GM18951 (cell line): ENCODE data around the gene PRKCB.

Source experiments
- POLR2A ChIP-seq: IDR thresholded peaks from 4 replicates; pipeline ENCODE4 v1.6.1; 2011; ENCODE audit warnings: mild to moderate bottlenecking; ENCODE audit not compliant: insufficient read length, insufficient read depth; ENCODE audit errors: extremely low read depth
- in situ Hi-C: fragments of 300-500 bp; cut with MboI; formaldehyde crosslinking; loops from one replicate; pipeline ENCODE4 v1.12.0; 2022; ENCODE audit warnings: low sequenced_read_pairs, mixed read lengths, inconsistent platforms; ENCODE audit not compliant: unreplicated experiment

The PRKCB gene

GRCh38 chr16:24022797-24023196 lies 187.0 kb downstream of the PRKCB start:
- in situ Hi-C loops: no loop called here

GRCh38 chr16:24023621-24024020 lies 187.8 kb downstream of the PRKCB start:
- no peak for TF ChIP-seq POLR2A
- in situ Hi-C loops: no loop called here

More at GRCh38 chr16:24022797-24023196, 187.0 kb downstream of the PRKCB start:
- no peak for TF ChIP-seq POLR2A

GRCh38 chr16:24024971-24025370 lies 189.2 kb downstream of the PRKCB start:
- TF ChIP-seq POLR2A: no peak
- in situ Hi-C loops: loop anchor here (5.0 kb wide), 1 partner anchor 218 kb away; no protein-coding TSS in a partner anchor

- in situ Hi-C loops: loop anchor here (5.0 kb wide), 1 partner anchor 220 kb away; no protein-coding TSS in a partner anchor
- no peak for TF ChIP-seq POLR2A
Observed at GRCh38 chr16:24027466-24027865, 191.7 kb downstream of the PRKCB start.

DNA sequence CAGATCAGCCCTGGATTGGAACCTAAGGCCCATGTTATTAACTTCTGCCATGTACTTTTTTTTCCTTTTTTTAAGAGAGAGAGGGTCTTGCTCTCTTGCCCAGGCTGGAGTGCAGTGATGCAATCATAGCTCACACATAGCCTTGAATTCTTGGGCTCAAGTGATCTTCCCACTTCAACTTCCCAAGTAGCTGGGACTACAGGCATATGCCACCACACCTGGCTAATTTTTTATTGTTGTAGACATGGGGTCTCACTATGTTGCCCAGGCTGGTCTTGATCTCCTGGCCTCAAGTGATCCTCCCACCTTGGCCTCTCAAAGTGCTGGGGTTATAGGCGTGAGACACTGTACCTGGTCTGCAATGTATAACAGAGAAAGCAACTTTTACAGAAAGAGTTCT lies 194.1 kb downstream of the PRKCB start:
- in situ Hi-C loops: loop anchor here (5.0 kb wide), 1 partner anchor 223 kb away; no protein-coding TSS in a partner anchor

DNA sequence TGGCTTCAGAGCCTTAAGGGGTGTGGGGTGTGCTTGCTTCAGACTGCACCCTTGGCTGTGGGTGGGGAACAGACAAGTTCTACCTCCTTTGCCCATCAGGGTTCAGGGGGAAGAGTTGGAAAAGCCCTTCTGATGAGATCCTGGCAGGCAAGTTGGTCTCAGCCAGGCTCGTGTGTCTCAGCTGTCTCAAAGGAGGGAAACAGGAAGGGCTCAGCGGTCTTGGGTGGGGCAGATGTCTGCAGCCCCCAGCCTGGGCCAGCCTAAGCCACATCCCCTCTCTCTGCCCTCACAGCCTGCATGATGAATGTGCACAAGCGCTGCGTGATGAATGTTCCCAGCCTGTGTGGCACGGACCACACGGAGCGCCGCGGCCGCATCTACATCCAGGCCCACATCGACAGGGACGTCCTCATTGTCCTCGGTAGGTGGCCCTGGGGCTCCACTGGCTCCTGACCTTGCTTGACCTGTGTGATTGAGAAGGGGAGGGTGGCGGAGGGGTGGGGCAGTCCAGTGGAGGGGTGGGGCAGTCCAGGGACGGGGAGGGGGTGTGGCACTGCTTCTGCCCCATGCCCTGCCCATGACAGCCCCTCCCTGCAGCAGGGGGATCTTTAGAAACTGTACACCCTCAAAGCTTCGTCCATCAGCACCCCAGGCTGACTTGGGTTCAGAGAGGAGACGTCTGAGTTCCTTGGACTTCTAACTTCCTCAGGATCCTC lies 199.5 kb downstream of the PRKCB start:
- in situ Hi-C loops: no loop called here
- no peak for TF ChIP-seq POLR2A

- no peak for TF ChIP-seq POLR2A
- in situ Hi-C loops: no loop called here
Observed at GRCh38 chr16:24036038-24036543, 200.3 kb downstream of the PRKCB start.

DNA sequence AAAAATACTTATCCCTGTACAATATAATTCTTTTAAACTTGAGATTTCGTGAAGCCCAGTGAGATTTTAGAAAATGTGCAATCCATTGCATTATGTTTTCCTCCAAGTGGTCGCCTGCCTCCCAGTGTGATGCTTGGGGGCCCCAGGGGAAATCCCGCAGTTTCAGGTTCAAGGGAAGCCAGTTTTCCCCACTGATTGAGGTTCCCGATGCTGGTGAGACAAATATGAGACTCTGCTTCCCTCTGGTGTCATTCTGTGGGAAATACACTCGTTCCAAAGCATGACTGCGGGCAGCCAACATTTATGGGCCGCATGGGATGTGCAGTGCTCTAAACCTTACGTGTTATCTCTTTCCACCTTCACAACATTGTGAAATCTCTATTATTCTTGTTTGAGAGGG lies 200.8 kb downstream of the PRKCB start:
- no peak for TF ChIP-seq POLR2A
- in situ Hi-C loops: no loop called here

DNA sequence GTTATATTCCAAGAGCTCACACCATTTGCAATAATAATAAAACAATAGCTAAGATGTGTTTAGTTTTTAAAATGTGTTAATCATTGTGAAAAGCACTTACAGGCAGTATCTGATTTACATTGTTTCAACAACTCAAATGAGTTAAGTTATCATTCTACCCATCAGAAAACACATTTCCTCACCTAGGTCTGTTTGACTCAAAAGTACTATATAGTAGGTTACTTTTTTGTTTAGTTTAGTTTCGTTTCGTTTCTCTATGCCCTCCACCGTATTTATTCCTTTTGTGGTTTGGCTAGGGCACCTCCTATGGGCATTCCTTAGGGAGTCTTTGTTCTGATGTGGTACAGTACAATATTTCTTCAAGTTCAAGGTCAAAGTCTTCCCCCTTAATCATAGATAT lies 201.6 kb downstream of the PRKCB start:
- in situ Hi-C loops: no loop called here
- no peak for TF ChIP-seq POLR2A

DNA sequence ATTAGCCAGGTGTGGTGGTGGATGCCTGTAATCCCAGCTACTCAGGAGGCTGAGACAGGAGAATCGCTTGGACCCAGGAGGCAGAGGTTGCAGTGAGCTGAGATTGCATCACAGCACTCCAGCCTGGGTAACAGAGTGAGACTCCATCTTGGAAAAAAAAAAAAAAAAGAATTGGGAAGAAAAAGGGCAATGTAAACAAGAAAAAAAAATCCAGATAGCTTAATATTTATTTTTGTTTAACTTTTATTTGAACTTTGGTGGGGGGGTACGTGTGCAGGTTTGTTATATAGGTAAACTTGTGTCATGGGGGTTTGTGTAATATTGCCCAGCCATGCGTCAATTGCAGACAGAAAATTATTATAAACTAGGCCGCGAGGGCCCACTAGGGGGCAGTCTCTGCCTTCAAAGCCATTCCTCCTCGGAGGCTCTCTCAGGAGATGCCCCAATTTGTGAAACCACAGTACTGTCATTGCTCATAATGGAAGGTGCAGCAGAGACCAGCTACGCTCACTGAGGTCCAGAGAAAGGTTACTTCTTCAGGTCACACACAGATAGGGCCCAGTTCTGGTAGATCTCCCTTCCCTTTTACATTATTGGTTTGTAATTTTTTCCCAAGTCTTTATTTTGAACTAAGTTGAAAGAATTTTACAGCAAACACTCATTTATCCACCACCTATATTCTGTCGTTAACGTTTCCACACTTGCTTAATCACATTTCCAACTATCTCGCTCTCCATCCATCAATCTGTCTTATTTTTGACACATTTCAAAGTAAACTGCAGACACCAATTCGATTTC lies 206.2 kb downstream of the PRKCB start:
- no peak for TF ChIP-seq POLR2A
- in situ Hi-C loops: no loop called here

- no peak for TF ChIP-seq POLR2A
- in situ Hi-C loops: no loop called here
Observed at GRCh38 chr16:24044467-24044866, 208.7 kb downstream of the PRKCB start.

DNA sequence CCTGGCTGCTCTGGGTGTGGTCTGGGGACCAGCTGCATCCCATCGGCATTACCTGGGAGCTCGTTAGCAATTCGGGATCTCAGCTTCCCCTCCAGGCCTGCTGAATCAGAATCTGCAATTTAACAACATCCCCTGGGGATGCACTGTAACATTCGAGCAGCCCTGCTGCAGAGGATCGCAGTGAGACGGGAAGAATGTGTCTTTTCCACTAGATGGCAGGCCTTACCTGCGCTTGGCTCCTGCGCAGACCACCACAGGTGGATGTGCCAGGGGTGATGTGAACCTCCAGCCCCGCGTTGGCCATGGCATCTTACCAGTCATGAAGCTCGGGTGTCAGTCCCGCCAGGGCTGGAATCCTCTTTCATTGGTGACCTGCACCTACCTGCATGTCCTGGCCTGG lies 209.9 kb downstream of the PRKCB start:
- in situ Hi-C loops: no loop called here
- no peak for TF ChIP-seq POLR2A

GRCh38 chr16:24046442-24046841 lies 210.7 kb downstream of the PRKCB start:
- TF ChIP-seq POLR2A: no peak
- in situ Hi-C loops: no loop called here

DNA sequence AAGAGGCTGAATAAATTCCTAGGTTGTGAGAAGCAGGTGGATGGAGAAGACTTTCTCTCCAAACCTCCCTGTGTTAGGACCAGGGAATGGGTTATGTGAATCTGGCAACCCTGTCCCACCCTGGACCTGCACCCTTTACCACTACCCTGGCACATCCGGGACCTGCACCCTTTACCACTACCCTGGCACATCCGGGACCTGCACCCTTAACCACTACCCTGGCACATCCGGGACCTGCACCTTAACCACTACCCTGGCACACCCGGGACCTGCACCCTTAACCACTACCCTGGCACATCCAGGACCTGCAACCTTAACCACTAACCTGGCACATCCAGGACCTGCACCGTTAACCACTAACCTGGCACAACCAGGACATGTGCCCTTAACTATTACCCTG lies 213.3 kb downstream of the PRKCB start:
- in situ Hi-C loops: no loop called here
- no peak for TF ChIP-seq POLR2A
